ENCODE data around the gene ANKH.

DNA sequence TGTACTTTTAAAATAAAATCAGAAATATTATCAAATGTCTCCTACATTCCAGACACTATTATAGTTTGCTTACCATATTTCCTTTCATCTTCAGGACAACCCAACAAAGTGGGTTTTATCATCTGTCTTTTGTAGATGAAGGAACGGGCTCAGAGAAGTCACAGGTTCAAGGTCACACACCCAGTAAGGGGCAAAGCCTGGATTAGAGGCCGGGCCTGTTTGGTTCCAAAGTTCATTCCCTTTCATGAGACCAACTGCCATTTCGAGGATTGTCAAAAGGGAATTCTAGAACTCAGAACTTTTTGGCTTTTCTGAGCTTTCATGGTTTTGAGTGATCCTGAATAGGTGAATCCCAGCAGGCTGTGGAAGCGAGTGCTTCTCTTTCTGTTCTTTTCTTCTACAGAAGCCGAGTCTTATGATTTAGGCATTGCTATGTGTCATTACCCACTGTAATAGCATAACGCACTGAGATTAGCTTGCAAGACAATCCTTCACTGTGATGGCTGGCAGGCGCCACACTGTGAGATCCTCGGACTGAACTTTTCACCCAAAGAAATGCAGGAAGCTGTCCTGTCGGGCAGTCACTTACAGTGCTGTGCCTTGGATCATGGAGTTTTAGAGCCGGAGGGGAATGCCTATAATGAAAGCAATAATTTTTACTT lies 43.8 kb upstream of the ANKH start:
- TF ChIP-seq EZH2 (IDR thresholded peaks at IDR 0.05) (no peak), POLR2AphosphoS5 (IDR thresholded peaks at IDR 0.05; ENCODE audit: borderline replicate concordance, low read depth, low read length) (no peak), FOXP2 (optimal IDR thresholded peaks at IDR 0.05; ENCODE audit: control extremely low read depth, extremely low read length, insufficient read depth) (no peak)

All from SK-N-MC (cell line).